ENCODE measurements around the gene CBY2.
A peak's percentile ranks its signal among the peaks of the same experiment; 100 is the strongest.

CBY2 gene

DNA sequence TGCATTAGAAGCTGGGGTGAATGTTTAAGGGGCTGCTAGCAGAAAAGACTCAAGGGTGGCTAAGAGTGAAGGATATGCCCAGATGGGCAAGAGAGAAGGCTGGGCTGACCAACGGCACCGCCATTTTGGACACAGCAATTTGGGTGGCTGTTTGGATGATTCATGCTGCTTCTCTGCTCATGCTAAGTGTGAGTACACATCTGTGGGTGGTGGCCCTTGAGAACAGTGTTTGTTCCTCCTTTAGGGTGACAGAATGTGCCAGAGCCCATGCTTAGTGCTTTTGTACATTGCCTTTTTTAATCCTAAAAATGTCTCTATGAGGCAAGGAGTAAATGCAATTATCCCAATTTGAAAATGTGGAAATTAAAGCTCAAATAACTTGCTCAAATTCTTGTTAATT lies 9.8 kb downstream of the CBY2 start:
- no peaks in the 10 kb centered on the region; the same call in none of the 2 replicates for H3K9me3 ChIP-seq
- no peaks in the 10 kb centered on the region for H3K36me3 ChIP-seq (replicated peaks)
- H3K4me3 ChIP-seq = no peak overlapping the region
- DNase-seq (ENCODE audit: low spot score in 2 of 2) = no peak
- H3K4me1 ChIP-seq = peaks cover 17% of the 10 kb centered on the region
- H3K27me3 ChIP-seq (ENCODE audit: low read depth) = no peaks in the 10 kb centered on the region
- in situ Hi-C loops (cut with MboI; ENCODE audit: low sequenced_read_pairs) = loop anchor here (10.0 kb wide), 1 partner anchor 87 kb away; no protein-coding TSS in a partner anchor

DNA sequence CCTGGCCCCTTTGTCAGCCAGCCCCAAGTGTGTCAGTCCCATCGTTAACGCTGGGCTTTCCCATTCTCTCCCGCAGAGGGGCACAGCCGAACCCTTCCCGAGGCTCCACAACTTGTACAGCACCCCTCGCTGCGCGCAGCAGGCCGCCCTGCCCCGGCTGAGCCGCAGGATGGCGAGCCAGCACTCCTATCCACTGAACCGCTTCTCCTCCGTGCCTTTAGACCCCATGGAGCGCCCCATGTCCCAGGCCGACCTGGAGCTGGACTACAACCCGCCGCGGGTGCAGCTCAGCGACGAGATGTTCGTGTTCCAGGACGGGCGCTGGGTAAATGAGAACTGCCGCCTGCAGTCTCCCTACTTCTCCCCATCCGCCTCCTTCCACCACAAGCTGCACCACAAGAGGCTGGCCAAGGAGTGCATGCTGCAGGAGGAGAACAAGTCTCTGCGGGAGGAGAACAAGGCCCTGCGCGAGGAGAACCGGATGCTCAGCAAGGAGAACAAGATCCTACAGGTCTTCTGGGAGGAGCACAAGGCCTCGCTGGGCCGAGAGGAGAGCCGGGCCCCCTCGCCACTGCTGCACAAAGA lies 11.1 kb downstream of the CBY2 start:
- H3K36me3 ChIP-seq (replicated peaks) = no peaks in the 10 kb centered on the region
- H3K9me3 ChIP-seq = no peaks in the 10 kb centered on the region; the same call in none of the 2 replicates
- no peak for DNase-seq (ENCODE audit: low spot score in 2 of 2)
- no peak overlapping the region for H3K4me3 ChIP-seq
- in situ Hi-C loops (cut with MboI; ENCODE audit: low sequenced_read_pairs) = loop anchor here (10.0 kb wide), 1 partner anchor 88 kb away; no protein-coding TSS in a partner anchor
- H3K27me3 ChIP-seq (ENCODE audit: low read depth) = no peaks in the 10 kb centered on the region
- H3K4me1 ChIP-seq = peaks cover 11% of the 10 kb centered on the region

DNA sequence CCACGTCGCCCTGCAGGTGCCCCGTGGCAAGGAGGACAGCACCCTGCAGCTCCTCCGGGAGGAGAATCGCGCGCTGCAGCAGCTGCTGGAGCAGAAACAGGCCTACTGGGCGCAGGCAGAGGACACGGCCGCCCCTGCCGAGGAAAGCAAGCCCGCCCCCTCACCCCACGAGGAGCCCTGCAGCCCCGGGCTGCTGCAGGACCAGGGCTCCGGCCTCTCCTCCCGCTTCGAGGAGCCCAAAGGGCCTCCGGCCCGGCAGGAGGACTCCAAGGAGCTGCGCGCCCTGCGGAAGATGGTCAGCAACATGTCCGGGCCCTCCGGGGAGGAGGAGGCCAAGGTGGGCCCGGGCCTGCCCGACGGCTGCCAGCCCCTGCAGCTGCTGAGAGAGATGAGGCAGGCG lies 11.6 kb downstream of the CBY2 start:
- no peak for DNase-seq (ENCODE audit: low spot score in 2 of 2)
- H3K4me1 ChIP-seq = peaks cover 5% of the 10 kb centered on the region
- H3K4me3 ChIP-seq = no peak overlapping the region
- no peaks in the 10 kb centered on the region for H3K36me3 ChIP-seq (replicated peaks)
- H3K9me3 ChIP-seq = no peaks in the 10 kb centered on the region; the same call in 1 of the 2 replicates
- H3K27me3 ChIP-seq (ENCODE audit: low read depth) = no peaks in the 10 kb centered on the region
- in situ Hi-C loops (cut with MboI; ENCODE audit: low sequenced_read_pairs) = loop anchor here (10.0 kb wide), 1 partner anchor 89 kb away; no protein-coding TSS in a partner anchor

DNA sequence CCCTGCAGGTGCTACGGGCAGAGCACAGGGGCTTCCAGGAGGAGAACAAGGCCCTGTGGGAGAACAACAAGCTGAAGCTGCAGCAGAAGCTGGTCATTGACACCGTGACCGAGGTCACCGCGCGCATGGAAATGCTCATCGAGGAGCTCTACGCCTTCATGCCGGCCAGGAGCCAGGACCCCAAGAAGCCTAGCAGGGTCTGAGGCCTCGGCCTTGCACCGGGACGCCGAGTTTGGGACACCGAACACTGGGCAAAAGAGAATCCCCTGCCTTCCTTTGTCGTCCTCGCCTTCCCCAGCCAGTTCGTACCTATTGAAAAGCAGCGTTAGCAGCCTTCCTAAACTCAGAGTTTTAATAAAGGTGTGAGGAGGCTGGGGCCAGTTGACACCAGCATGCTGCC lies 12.1 kb downstream of the CBY2 start:
- Histone ChIP-seq H3K27me3 (ENCODE audit: low read depth) (no peaks in the 10 kb centered on the region), H3K4me3 (no peak overlapping the region), H3K9me3 (no peaks in the 10 kb centered on the region; the same call in 1 of the 2 replicates), H3K4me1 (peaks cover 3% of the 10 kb centered on the region; the same call in 1 of the 2 replicates), H3K36me3 (replicated peaks) (no peaks in the 10 kb centered on the region)
- in situ Hi-C loops (cut with MboI; ENCODE audit: low sequenced_read_pairs) = loop anchor here (10.0 kb wide), 1 partner anchor 89 kb away; no protein-coding TSS in a partner anchor
- no peak for DNase-seq (ENCODE audit: low spot score in 2 of 2)

DNA sequence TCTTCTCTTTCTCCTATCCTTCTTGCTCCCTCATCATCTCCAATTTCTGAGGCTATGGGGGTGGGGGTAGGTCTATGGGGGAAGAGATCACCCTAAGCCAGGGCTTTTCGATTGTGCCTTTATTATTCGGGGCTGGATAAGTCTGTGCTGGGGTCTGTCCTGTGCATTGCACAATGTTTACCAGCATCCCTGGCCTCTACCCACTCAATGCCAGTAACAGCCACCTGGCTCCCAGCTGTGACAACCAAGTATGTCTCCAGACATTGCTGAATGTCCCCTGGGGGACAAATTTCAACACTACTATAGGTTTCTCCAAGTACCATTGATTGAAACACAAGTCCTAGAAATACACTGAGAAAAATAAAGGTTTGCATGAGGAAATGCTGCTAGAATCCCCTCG lies 13.2 kb downstream of the CBY2 start:
- no peaks in the 10 kb centered on the region for H3K27me3 ChIP-seq (ENCODE audit: low read depth)
- H3K4me1 ChIP-seq = peaks cover 6% of the 10 kb centered on the region; the same call in 1 of the 2 replicates
- DNase-seq (ENCODE audit: low spot score in 2 of 2) = no peak
- no peaks in the 10 kb centered on the region for H3K9me3 ChIP-seq
- in situ Hi-C loops (cut with MboI; ENCODE audit: low sequenced_read_pairs) = loop anchor here (10.0 kb wide), 1 partner anchor 91 kb away; no protein-coding TSS in a partner anchor
- H3K4me3 ChIP-seq = no peak overlapping the region
- H3K36me3 ChIP-seq (replicated peaks) = no peaks in the 10 kb centered on the region

DNA sequence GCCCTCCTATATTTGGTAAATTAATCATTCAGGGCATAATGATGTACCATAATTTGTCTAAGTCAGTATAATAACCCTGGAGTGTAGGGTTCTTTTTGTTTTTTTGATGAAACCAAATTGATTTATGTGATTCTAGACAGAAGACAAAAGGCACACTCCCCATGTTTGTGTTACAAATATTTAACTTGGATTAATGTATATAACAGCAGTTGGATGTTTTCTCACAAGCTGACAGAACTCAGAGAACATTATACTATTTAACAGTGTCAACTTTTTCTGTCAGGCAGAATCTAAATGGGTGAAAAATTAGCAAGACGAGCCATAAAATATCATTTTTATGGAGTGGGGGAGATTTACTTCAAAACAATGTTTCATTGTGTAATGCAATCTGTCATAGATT lies 15.2 kb downstream of the CBY2 start:
- Histone ChIP-seq H3K4me1 (peaks cover 6% of the 10 kb centered on the region; the same call in 1 of the 2 replicates), H3K36me3 (replicated peaks) (no peaks in the 10 kb centered on the region), H3K4me3 (no peak overlapping the region), H3K9me3 (no peaks in the 10 kb centered on the region), H3K27me3 (ENCODE audit: low read depth) (no peaks in the 10 kb centered on the region)
- in situ Hi-C loops (cut with MboI; ENCODE audit: low sequenced_read_pairs) = loop anchor here (10.0 kb wide), 1 partner anchor 93 kb away; no protein-coding TSS in a partner anchor
- DNase-seq (ENCODE audit: low spot score in 2 of 2) = no peak

DNA sequence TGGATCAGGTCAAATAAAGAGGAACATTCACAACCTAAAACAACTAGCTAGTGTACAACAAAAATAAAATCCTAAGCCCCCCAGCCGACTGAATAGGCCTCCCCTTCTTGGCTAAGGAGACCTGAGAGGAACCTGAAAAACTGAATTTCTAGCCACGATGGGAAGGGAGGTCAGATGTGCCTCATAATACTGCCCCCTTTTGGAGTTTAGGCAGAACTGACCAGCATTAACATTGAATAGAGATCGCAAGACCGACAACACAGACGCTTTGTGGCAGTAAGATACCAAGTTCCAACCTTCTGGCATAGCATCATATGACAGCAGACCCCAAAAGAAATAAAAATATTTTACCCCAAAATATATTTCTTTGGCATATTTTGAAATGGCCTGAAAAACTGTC lies 15.9 kb downstream of the CBY2 start:
- in situ Hi-C loops (cut with MboI; ENCODE audit: low sequenced_read_pairs) = loop anchor here (10.0 kb wide), 1 partner anchor 93 kb away; no protein-coding TSS in a partner anchor
- Histone ChIP-seq H3K27me3 (ENCODE audit: low read depth) (no peaks in the 10 kb centered on the region), H3K36me3 (replicated peaks) (no peaks in the 10 kb centered on the region), H3K4me1 (peaks cover 6% of the 10 kb centered on the region; the same call in 1 of the 2 replicates), H3K9me3 (no peaks in the 10 kb centered on the region), H3K4me3 (no peak overlapping the region)
- peak; percentile 28 to 32 for DNase-seq (ENCODE audit: low spot score in 2 of 2)

DNA sequence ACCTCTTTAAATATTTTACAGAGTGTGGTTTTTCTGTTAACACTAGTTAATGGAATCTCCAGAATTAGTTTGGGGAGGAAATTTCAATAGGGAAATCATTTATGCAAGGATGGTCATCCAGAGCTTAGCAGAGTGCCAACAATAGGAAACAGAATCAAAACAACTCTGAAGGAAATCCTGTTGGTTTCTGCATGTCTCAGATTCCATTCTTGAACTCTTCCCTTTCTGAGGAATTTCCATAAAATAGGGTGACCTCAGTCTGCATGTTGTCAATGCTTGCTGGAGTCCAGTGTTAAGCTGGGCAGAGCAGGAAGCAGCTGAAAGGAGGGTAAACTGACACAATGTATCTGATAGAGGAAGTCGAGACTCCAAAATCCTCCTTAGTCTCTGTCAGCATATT lies 16.9 kb downstream of the CBY2 start:
- in situ Hi-C loops (cut with MboI; ENCODE audit: low sequenced_read_pairs) = loop anchor here (10.0 kb wide), 1 partner anchor 94 kb away; no protein-coding TSS in a partner anchor
- no peak overlapping the region for H3K4me3 ChIP-seq

DNA sequence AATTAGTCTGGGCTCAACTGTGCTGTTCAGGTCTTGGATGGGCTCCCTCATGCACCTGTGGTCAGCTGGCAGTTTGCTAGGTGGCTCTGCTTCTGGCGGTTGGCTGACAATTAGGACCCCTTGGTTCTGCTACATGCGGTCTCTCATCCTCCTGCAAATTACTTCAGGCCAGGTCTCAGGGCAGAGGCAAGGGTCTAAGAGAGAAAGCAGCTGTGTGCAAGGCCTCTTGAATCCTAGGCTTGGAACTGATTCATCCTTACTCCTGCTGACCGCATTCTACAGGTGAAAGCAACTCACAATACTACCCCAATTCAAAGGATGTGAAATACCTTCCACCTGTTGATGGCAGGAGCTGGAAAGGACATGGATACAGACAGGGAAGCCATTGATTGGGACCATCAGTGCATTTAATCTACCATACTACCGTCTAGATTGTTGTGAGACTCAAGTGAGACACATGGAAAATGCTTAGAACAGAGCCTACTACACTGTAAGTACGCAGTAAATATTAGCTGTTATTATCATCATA lies 19.1 kb downstream of the CBY2 start:
- Histone ChIP-seq H3K36me3 (replicated peaks) (no peaks in the 10 kb centered on the region), H3K4me1 (peaks cover 6% of the 10 kb centered on the region; the same call in 1 of the 2 replicates), H3K9me3 (no peaks in the 10 kb centered on the region), H3K27me3 (ENCODE audit: low read depth) (no peaks in the 10 kb centered on the region), H3K4me3 (no peak overlapping the region)
- DNase-seq (ENCODE audit: low spot score in 2 of 2) = no peak
- in situ Hi-C loops (cut with MboI; ENCODE audit: low sequenced_read_pairs) = no loop called here

More for the DNA sequence above, 16.9 kb downstream of the CBY2 start:
- DNase-seq (ENCODE audit: low spot score in 2 of 2) = no peak
- no peaks in the 10 kb centered on the region for H3K36me3 ChIP-seq (replicated peaks)
- no peaks in the 10 kb centered on the region for H3K9me3 ChIP-seq
- H3K27me3 ChIP-seq (ENCODE audit: low read depth) = no peaks in the 10 kb centered on the region
- H3K4me1 ChIP-seq = peaks cover 6% of the 10 kb centered on the region; the same call in 1 of the 2 replicates

DNA sequence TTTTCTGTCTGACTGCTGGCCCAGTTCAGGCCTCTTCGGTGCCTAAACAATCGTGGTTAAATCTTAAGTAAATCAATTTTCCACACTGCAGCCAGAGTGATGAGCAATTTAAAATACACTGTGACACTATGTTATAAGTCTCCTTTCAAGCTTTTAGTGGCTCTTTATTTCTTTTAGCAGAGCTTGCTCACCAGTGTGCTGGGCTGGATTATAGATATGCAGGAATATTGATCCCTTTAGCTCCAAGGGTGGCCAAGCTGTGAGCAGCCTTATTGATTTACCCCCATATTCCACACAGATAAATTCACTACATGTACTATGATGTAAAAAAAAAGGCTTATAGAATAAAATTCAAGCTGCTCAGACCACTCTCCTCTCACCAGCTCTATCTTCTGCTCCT lies 21.7 kb downstream of the CBY2 start:
- no peak for DNase-seq (ENCODE audit: low spot score in 2 of 2)
- in situ Hi-C loops (cut with MboI; ENCODE audit: low sequenced_read_pairs) = no loop called here
- no peaks in the 10 kb centered on the region for H3K9me3 ChIP-seq
- H3K36me3 ChIP-seq (replicated peaks) = no peaks in the 10 kb centered on the region
- H3K4me3 ChIP-seq = no peak overlapping the region
- H3K27me3 ChIP-seq (ENCODE audit: low read depth) = no peaks in the 10 kb centered on the region
- peaks cover 3% of the 10 kb centered on the region; the same call in 1 of the 2 replicates for H3K4me1 ChIP-seq

DNA sequence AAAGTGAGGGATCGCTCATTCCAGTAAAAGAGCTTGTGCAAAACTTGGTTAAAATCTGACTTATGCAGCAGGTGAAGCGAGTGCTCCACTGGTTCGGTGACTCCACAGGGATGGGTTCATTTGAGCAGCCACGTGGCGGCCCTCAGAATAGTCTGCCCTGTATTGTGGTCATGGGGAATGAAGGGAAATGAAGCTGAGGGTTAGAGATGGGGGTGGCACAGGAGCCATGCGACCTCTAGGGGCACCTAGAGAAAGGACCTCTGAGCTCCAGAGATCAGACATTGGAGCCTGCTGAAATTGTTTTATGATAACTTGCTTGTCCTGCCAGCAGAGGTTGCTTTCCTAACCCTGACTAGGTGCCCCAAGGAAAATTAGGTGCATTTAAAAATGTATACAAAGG lies 26.6 kb downstream of the CBY2 start:
- H3K27me3 ChIP-seq (ENCODE audit: low read depth) = no peaks in the 10 kb centered on the region
- H3K9me3 ChIP-seq = no peaks in the 10 kb centered on the region
- H3K36me3 ChIP-seq (replicated peaks) = no peaks in the 10 kb centered on the region
- peak; percentile 13 to 31 for DNase-seq (ENCODE audit: low spot score in 2 of 2)
- in situ Hi-C loops (cut with MboI; ENCODE audit: low sequenced_read_pairs) = no loop called here
- H3K4me1 ChIP-seq = no peaks in the 10 kb centered on the region
- H3K4me3 ChIP-seq = no peak overlapping the region

DNA sequence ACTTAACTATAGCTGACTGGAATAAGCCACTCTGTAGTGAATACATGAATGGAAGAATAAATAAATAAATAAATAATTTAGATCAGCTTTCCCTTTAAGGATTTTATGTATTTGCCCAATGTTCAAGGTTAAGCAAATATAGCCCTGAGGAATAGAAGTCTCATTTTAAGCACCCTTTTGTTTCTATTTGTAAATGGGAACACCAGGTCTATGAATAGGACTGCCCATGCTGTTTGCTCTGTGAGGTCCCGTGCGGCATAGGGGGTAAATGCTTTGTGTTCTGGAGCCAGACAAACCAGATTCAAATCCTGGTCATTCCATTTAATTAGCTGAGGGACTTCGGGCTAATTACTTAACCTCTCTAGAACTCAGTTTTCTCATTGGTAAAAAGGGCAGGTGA lies 29.3 kb downstream of the CBY2 start:
- H3K9me3 ChIP-seq = no peaks in the 10 kb centered on the region
- DNase-seq (ENCODE audit: low spot score in 2 of 2) = no peak
- no peaks in the 10 kb centered on the region for H3K36me3 ChIP-seq (replicated peaks)
- in situ Hi-C loops (cut with MboI; ENCODE audit: low sequenced_read_pairs) = no loop called here
- H3K27me3 ChIP-seq (ENCODE audit: low read depth) = no peaks in the 10 kb centered on the region
- H3K4me3 ChIP-seq = no peak overlapping the region
- H3K4me1 ChIP-seq = no peaks in the 10 kb centered on the region

DNA sequence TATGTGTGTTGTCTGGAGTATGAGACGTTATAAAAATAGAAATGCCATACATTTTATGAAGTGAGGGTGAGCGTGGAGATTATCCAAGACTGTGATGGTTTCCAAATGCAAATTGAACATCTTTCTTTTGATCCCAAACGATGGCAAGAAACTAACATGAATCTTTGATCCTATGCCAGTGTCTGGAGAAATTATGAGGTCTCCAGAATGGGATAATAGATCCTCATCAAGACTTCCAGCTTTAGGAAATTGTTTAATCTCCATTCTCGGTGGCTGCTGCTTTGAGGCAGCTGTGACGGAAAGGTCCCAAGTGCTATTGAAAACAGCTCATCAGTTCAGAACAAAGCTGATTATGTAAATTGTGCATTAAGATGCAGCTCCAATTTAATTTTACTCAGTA lies 30.8 kb downstream of the CBY2 start:
- in situ Hi-C loops (cut with MboI; ENCODE audit: low sequenced_read_pairs) = no loop called here
- no peak overlapping the region for H3K4me3 ChIP-seq
- no peaks in the 10 kb centered on the region for H3K9me3 ChIP-seq
- no peaks in the 10 kb centered on the region for H3K36me3 ChIP-seq (replicated peaks)
- H3K4me1 ChIP-seq = no peaks in the 10 kb centered on the region
- H3K27me3 ChIP-seq (ENCODE audit: low read depth) = no peaks in the 10 kb centered on the region
- no peak for DNase-seq (ENCODE audit: low spot score in 2 of 2)

DNA sequence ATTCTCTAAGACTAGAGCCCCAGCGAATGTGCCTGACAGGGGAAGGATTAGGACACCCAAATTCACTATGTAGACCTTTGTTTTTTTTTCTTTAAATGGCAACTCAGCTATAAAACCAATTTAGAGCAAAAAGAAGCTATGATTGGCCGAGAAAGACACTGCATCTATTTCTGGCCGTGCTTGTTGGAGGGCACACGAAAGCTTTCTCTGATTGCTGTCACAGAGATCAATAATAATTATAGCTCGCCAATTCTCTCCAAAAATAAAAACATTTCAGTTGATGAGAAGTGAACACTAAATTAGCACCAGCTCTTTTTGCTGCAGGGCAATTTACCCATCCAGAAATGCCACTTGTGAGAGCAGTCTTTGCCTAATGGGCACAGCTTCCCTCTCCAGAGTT lies 31.2 kb downstream of the CBY2 start:
- in situ Hi-C loops (cut with MboI; ENCODE audit: low sequenced_read_pairs) = no loop called here
- H3K4me1 ChIP-seq = no peaks in the 10 kb centered on the region

More for the DNA sequence above, 31.2 kb downstream of the CBY2 start:
- no peaks in the 10 kb centered on the region for H3K36me3 ChIP-seq (replicated peaks)
- no peak for DNase-seq (ENCODE audit: low spot score in 2 of 2)
- H3K9me3 ChIP-seq = no peaks in the 10 kb centered on the region
- no peak overlapping the region for H3K4me3 ChIP-seq
- no peaks in the 10 kb centered on the region for H3K27me3 ChIP-seq (ENCODE audit: low read depth)

All from HAP-1 (cell line).